GM19372 (cell line): ENCODE measurements around the gene TTLL9.

ENCODE experiments used
- ATAC-seq: cut with Tn5 transposase; IDR thresholded peaks from one replicate; pipeline ENCODE4 v1.9.1; 2021; ENCODE audit warnings: mild to moderate bottlenecking, low read depth, moderate library complexity; ENCODE audit not compliant: unreplicated experiment

The TTLL9 gene

GRCh38 chr20:31872406-31872805, 2.0 kb downstream of the TTLL9 start:
- no peak for ATAC-seq

- no peak for ATAC-seq
Observed at GRCh38 chr20:31875671-31876070, 5.2 kb downstream of the TTLL9 start.

DNA sequence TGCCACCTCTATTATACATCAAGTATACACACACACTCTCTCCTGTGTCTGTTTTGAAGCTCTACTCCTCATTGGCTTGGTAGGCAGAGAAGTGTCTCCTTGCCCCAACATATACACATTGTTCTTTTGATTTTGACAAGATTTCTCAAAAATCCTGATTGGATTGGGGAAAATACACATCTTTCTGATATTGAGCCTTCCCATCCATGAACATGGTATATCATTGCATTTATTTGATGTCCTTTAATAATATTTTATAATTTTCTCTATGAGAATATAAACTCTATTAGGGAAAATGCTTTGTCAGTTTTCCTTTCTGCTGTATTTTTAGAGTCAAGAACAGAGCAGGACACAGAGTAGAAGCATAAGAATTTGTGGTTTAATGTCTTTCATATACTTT, 7.2 kb downstream of the TTLL9 start:
- ATAC-seq, result no peak

DNA sequence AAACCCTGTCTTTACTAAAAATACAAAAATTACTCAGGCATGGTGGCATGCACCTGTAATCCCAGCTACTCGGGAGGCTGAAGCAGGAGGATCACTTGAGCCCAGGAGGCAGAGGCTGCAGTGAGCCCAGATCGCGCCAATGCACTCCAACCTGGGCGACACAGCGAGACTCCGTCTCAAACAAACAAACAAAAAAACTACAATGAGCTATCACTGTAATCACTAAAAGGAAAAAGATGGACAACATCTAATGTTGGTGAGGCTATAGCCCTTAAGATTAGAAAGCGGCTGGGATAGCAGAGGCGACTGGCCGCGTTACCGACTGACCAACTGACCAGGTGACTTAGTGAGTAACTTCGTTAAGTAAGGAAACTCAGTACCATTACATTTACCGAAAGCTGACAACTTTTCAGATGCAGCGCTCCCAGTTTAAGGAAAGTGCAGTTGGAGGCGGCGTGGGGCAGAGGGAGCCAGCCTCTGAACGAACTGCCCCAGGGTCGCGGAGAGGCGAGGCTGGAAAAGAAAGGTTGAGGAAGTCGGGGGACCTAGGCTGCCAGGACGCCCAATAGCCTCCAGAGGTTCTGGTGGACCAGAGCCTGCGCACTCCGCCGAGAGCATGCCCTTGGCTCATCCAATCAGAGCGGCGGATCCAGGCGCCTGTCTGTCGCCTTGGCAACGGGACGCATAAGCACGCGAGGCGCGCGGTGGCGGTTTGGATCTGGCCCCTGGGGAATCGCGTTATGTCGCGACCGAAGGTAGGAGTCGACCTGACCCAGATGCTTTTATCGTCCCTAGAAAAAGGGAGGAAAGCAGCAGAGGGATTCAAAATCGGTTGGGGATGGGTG, 8.9 kb downstream of the TTLL9 start:
- ATAC-seq, result peak; percentile 87

- no peak for ATAC-seq
Observed at GRCh38 chr20:31881945-31882344, 11.5 kb downstream of the TTLL9 start.

- no peak for ATAC-seq
Observed at GRCh38 chr20:31883829-31884228, 13.4 kb downstream of the TTLL9 start.

GRCh38 chr20:31890646-31891045, 20.2 kb downstream of the TTLL9 start:
- ATAC-seq, result no peak

DNA sequence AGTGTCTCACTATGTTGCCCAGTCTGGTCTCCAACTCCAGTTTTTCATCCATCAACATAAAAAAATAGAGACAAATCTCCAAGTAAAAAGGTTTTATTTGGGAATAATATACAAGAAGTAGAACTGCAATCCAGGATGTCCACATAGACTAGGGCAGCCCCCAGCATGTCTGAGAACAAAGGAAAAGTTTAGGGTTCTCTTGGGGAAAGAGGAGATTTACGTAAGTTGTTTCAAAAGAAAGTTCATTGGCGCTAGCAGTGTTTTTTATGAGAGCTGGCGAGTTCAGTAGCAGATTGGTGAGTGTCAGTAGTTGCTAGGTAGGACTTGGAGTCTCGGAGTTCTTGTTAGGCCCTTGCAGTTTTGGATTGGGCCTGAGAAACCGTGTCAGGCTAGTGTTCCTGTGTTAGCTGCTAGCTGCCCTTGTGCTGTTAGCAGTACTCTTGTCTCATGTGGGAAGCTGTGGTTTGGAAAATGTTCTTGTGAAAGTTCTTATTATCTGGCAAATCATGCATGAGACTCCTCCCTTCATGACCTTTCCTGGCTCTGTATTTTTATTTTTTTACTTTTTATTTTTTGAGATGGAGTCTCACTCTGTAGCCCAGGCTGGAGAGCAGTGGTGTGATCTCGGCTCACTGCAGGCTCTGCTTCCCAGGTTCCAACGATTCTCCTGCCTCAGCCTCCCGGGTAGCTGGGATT, 24.7 kb downstream of the TTLL9 start:
- peak; percentile 100 for ATAC-seq

- ATAC-seq, result no peak
Observed at GRCh38 chr20:31896049-31896448, 25.6 kb downstream of the TTLL9 start.

- no peak for ATAC-seq
Observed at GRCh38 chr20:31897541-31897940, 27.1 kb downstream of the TTLL9 start.

- no peak for ATAC-seq
Observed at GRCh38 chr20:31901615-31902014, 31.2 kb downstream of the TTLL9 start.

- no peak for ATAC-seq
Observed at GRCh38 chr20:31903627-31904386, 33.4 kb downstream of the TTLL9 start.

- ATAC-seq, result no peak
Observed at GRCh38 chr20:31906001-31906400, 35.6 kb downstream of the TTLL9 start.

DNA sequence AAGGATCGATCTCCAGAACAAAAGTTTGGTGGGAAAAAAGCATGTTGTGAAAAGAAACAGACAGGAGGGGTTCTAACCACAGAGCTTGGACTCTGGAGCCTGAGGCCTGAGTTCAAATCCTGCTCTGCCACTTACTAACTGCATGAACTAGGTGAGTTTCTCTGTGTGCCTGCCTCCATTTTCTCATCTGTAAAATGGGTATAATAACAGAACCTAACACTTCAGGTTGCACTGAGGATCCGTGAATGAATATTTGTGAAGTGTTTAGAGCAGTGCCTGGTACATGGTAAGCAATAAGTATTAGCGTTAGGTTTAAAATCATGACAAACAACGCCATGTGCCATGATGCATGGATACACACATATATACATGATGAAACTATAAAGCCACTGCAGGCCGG, 36.6 kb downstream of the TTLL9 start:
- no peak for ATAC-seq

DNA sequence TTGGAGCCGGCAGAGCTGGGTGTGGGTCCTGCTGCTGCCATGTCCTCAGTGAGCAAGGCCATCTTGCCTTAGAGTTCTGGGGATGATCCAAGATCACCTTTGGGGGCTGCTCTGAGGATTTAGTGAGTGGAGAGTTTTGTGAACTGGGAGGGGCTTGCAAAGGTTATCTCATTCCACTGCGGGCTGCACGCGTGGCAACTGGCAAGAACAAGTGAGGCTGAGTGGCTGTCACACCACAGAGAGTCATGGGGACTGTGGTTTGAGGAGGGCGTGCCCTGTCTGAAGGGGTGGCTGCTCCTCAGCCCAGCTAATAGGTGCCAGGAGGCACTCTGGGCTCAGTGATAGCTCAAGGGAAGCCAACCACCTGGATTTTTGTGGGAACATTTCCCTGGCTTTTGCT, 37.6 kb downstream of the TTLL9 start:
- ATAC-seq, result no peak

- no peak for ATAC-seq
Observed at GRCh38 chr20:31908424-31908823, 38.0 kb downstream of the TTLL9 start.

GRCh38 chr20:31909253-31910070, 39.0 kb downstream of the TTLL9 start:
- no peak for ATAC-seq

DNA sequence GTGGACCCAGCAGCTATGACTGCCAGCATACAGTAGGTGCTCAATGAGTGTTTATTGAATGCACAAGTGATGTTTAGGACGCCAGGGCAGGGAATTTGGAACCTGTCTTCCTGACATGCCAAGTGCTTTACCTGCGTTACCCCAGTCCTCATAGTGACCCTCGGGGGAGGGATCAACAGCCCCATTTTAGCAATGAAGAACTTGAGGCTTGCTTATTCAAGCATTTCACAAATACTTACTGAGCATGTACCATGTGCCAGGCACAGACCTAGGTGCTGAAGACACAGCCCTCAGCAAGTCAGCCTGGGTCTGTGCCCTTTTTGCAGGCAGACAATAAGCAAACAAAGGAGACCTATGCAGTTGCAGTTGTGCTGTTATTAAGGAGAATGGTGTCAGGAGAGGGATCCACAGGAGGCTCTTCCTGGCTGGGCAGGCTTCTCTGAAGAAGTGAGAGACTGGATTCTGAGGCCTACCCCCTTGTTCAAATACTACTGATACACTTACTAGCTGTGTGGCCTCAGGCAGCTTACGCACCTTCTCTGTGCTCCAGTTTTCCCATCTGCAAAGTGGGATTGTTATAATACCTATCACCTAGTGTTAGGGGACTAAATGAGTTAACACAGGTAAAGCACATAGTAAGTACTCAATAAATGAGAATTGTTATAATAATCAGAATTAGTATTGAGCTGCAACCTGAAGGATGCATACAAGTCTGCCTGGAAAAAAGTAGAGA, 39.8 kb downstream of the TTLL9 start:
- ATAC-seq, result no peak

- ATAC-seq, result no peak
Observed at GRCh38 chr20:31913431-31914157, 43.2 kb downstream of the TTLL9 start.
